K562 (cell line): Measurements from ENCODE around the gene RBP3. TPM values are rescaled to one million over a fixed set of nuclear protein-coding genes. Genes with fewer than 3 reads are reported as not detected.
A peak's percentile ranks its signal among the peaks of the same experiment; 100 is the strongest.

Experiments used
- CHCHD3 ChIP-seq: fragments of 250-450 bp; sonication (Bioruptor Pico); IDR thresholded peaks from 2 replicates; pipeline ENCODE4 v2.1.2; 2022; ENCODE audit warnings: mild to moderate bottlenecking
- ESRRA ChIP-seq: fragments of 450-650 bp; IDR thresholded peaks from 2 replicates; pipeline ENCODE4 v1.6.1; 2014; ENCODE audit warnings: low read depth, mild to moderate bottlenecking, moderate library complexity, borderline replicate concordance
- GATAD2A ChIP-seq: fragments of 450-650 bp; IDR thresholded peaks from 2 replicates; pipeline ENCODE4 v1.6.1; 2017
- HOXB6 ChIP-seq: fragments of 250-450 bp; sonication (Bioruptor Pico); IDR thresholded peaks from 2 replicates; pipeline ENCODE4 v1.5.1; 2022; ENCODE audit warnings: mild to moderate bottlenecking, borderline replicate concordance
- KLF16 ChIP-seq: IDR thresholded peaks from 2 replicates; pipeline ENCODE4 v1.6.1; 2016; ENCODE audit warnings: antibody characterized with exemption
- L3MBTL2 ChIP-seq: fragments of 450-650 bp; IDR thresholded peaks from 2 replicates; pipeline ENCODE4 v1.6.1; 2016; ENCODE audit warnings: mild to moderate bottlenecking, moderate library complexity
- LCOR ChIP-seq: sonication (generic); formaldehyde crosslinking; IDR thresholded peaks from 2 replicates; pipeline ENCODE4 v1.8.0; 2022; ENCODE audit warnings: mild to moderate bottlenecking, missing genetic modification reagents
- MAFF ChIP-seq: IDR thresholded peaks from 2 replicates; pipeline ENCODE4 v1.6.1; 2012; ENCODE audit warnings: low read length, improper control_type of control experiment
- MYBL2 ChIP-seq, 2 experiments: fragments of 450-650 bp in 1 of 2; sonication (generic) in 1 of 2; formaldehyde crosslinking in 1 of 2; IDR thresholded peaks; 2 replicates each; pipeline versions ENCODE4 v1.6.1 to v1.8.1; 2017 to 2022; ENCODE audit warnings: borderline replicate concordance in 1 of 2, inconsistent platforms in 1 of 2, low read depth in 1 of 2, mild to moderate bottlenecking in 1 of 2, missing genetic modification reagents in 1 of 2, moderate library complexity in 1 of 2
- NCOA4 ChIP-seq: fragments of 450-650 bp; IDR thresholded peaks from 2 replicates; pipeline ENCODE4 v1.6.1; 2018; ENCODE audit warnings: mild to moderate bottlenecking; ENCODE audit not compliant: partially characterized antibody
- PCBP1 ChIP-seq: fragments of 200-400 bp; formaldehyde crosslinking; IDR thresholded peaks from 2 replicates; pipeline ENCODE4 v1.6.1; 2018; ENCODE audit warnings: mild to moderate bottlenecking, low read depth, low read length; ENCODE audit not compliant: poor library complexity, severe bottlenecking
- PHF8 ChIP-seq: fragments of 200-600 bp; sonication (generic); IDR thresholded peaks from 2 replicates; pipeline ENCODE4 v1.6.1; 2012; ENCODE audit warnings: mixed run types, mild to moderate bottlenecking, inconsistent platforms, low read length, moderate library complexity, borderline replicate concordance
- POLR2H ChIP-seq: IDR thresholded peaks from 2 replicates; pipeline ENCODE4 v1.6.1; 2016; ENCODE audit warnings: missing genetic modification characterization, low read depth, mild to moderate bottlenecking, control low read depth, missing compliant biosample characterization, moderate library complexity
- RAD21 ChIP-seq, 2 experiments: fragments of 250-450 bp in 1 of 2; fragments of 450-650 bp in 1 of 2; sonication (Bioruptor Pico) in 1 of 2; formaldehyde crosslinking in 1 of 2; IDR thresholded peaks in 1 of 2; conservative IDR thresholded peaks in 1 of 2; 2 replicates each; pipeline versions ENCODE4 v1.4.0 to v1.8.0; 2020 to 2022; ENCODE audit warnings: mild to moderate bottlenecking in 2 of 2, moderate library complexity in 1 of 2
- RBBP5 ChIP-seq: fragments of 200-600 bp; sonication (generic); IDR thresholded peaks from 2 replicates; pipeline ENCODE4 v1.6.1; 2012; ENCODE audit warnings: borderline replicate concordance, mild to moderate bottlenecking, low read length, control low read depth, inconsistent platforms; ENCODE audit not compliant: insufficient read depth, poor library complexity, severe bottlenecking
- TAF9B ChIP-seq: fragments of 450-650 bp; IDR thresholded peaks from 2 replicates; pipeline ENCODE4 v1.6.1; 2018; ENCODE audit warnings: mild to moderate bottlenecking; ENCODE audit not compliant: partially characterized antibody
- ZBTB33 ChIP-seq: sonication (generic); formaldehyde crosslinking; IDR thresholded peaks from 2 replicates; pipeline ENCODE4 v1.8.1; 2023; ENCODE audit warnings: mild to moderate bottlenecking, missing genetic modification reagents
- ZNF174 ChIP-seq: fragments of 250-450 bp; sonication (Bioruptor Pico); IDR thresholded peaks from 2 replicates; pipeline ENCODE4 v1.4.0; 2020; ENCODE audit warnings: mild to moderate bottlenecking
- ZNF24 ChIP-seq: fragments of 450-650 bp; IDR thresholded peaks from 2 replicates; pipeline ENCODE4 v1.6.1; 2016
- ZNF518B ChIP-seq: fragments of 250-450 bp; sonication (Bioruptor Pico); IDR thresholded peaks from 2 replicates; pipeline ENCODE4 v1.5.0; 2021; ENCODE audit warnings: mild to moderate bottlenecking, moderate library complexity
- ZNF707 ChIP-seq: fragments of 250-450 bp; sonication (Bioruptor Pico); conservative IDR thresholded peaks from 2 replicates; pipeline ENCODE4 v1.8.0; 2022; ENCODE audit warnings: inconsistent platforms, mild to moderate bottlenecking, moderate library complexity
- ZNF77 ChIP-seq: fragments of 250-450 bp; sonication (Bioruptor Pico); IDR thresholded peaks from 2 replicates; pipeline ENCODE4 v1.5.0; 2020
- polyA plus RNA-seq, 8 experiments: library from polyadenylated mRNA; depleted of rRNA in 4 of 8; stranded (reverse) in 5 of 8; unstranded in 3 of 8; fragments of >200 nt; fragmentation: Nextera tagmentation in 2 of 8; fragmentation: Illumina TruSeq in 1 of 8; extraction: Ambion mirVana in 2 of 8; extraction: Trizol in 1 of 8; gene quantifications; 2 replicates each; pipeline versions ENCODE4 v1.2.1 to v1.2.3, GENCODE V29; 2011 to 2014; ENCODE audit warnings: inconsistent platforms in 1 of 8, missing spikeins in 1 of 8
- total RNA-seq, 7 experiments: library from RNA; depleted of rRNA in 6 of 7; stranded (reverse); fragments of >200 nt in 6 of 7; fragmentation: Illumina TruSeq in 2 of 7; extraction: Trizol in 2 of 7; gene quantifications; 2 replicates each; pipeline versions ENCODE4 v1.2.1 to v1.2.3, GENCODE V29; 2011 to 2021; ENCODE audit warnings: low replicate concordance in 1 of 7

RBP3 gene
- total and polyA plus RNA-seq, 9 of the 15 experiments (the other 6 are each of a cell fraction or from before 2014, with no cell fraction given) = not detected

GRCh38 chr10:47336387-47337134 is 11.6 kb upstream of the RBP3 start (continued):
- 0 out of 4 replicates have a peak, but pooled peaks of 1 of the 2 experiments have one; percentile 15 for TF ChIP-seq RAD21 (CRISPR knock-in tag; conservative IDR thresholded peaks at IDR 0.05 in 1 of 2, IDR thresholded peaks at IDR 0.05 in 1 of 2)
- no peak for TF ChIP-seq ZNF174 (CRISPR knock-in tag)
- TF ChIP-seq ZNF77 (CRISPR knock-in tag) = no peak
- no peak for TF ChIP-seq NCOA4
- TF ChIP-seq ZNF24 = peak; percentile 87; the same call in 1 of the 2 replicates
- no peak for TF ChIP-seq LCOR (CRISPR knock-in tag)
- no peak for TF ChIP-seq CHCHD3 (CRISPR knock-in tag)
- no peak for TF ChIP-seq ZBTB33 (CRISPR knock-in tag)
- no peak for TF ChIP-seq MYBL2 (IDR thresholded peaks at IDR 0.05; ENCODE audit: low read depth)
- no peak for TF ChIP-seq MYBL2 (CRISPR knock-in tag; IDR thresholded peaks at IDR 0.05; ENCODE audit: borderline replicate concordance)
- TF ChIP-seq KLF16 = no peak
- TF ChIP-seq L3MBTL2 = peak; percentile 32; the same call in 1 of the 2 replicates
- TF ChIP-seq POLR2H (tag) = no peak; the same call in none of the 2 replicates
- no peak for TF ChIP-seq ZNF707 (CRISPR knock-in tag)
- TF ChIP-seq RBBP5 = peak; percentile 64
- TF ChIP-seq MAFF = 0 out of 2 replicates have a peak, but pooled peaks have one; percentile 23
- TF ChIP-seq TAF9B = no peak
- no peak for TF ChIP-seq PCBP1
- TF ChIP-seq GATAD2A = no peak
- TF ChIP-seq PHF8 = peak; percentile 11; the same call in 1 of the 2 replicates
- TF ChIP-seq ZNF518B (CRISPR knock-in tag) = no peak
- TF ChIP-seq ESRRA = no peak
- TF ChIP-seq HOXB6 = no peak
